GM23338 (cell line): ENCODE data around the gene DBF4B. TPM values are rescaled to one million over a fixed set of nuclear protein-coding genes. Genes with fewer than 3 reads are reported as not detected.

Source experiments
- ATAC-seq: fragments of 200-7000 bp; cut with Tn5 transposase; 3 replicates; pipeline ENCODE4 v1.9.1; 2020
- DNase-seq: peaks from one replicate; pipeline ENCODE4 v3.0.0-alpha.2; 2015; ENCODE audit warnings: low spot score
- H2AFZ ChIP-seq: fragments of 200-600 bp; sonication (generic); 2 replicates; pipeline ENCODE4 v1.8.0; 2016; ENCODE audit warnings: antibody characterized with exemption, mild to moderate bottlenecking, moderate library complexity
- H3F3A ChIP-seq: fragments of 200-600 bp; sonication (generic); replicated peaks from 2 replicates; pipeline ENCODE4 v1.8.0; 2017; ENCODE audit warnings: antibody characterized with exemption, mixed run types, low read depth
- H3K27ac ChIP-seq: fragments of 200-600 bp; sonication (generic); 2 replicates; pipeline ENCODE4 v1.6.1; 2016; ENCODE audit warnings: low read depth
- H3K27me3 ChIP-seq: fragments of 200-600 bp; sonication (generic); 2 replicates; pipeline ENCODE4 v1.8.0; 2016; ENCODE audit warnings: mild to moderate bottlenecking, mixed run types, moderate library complexity; ENCODE audit not compliant: insufficient read depth
- H3K36me3 ChIP-seq: fragments of 200-600 bp; sonication (generic); 2 replicates; pipeline ENCODE4 v1.8.0; 2016; ENCODE audit warnings: mild to moderate bottlenecking; ENCODE audit not compliant: insufficient read depth
- H3K4me1 ChIP-seq: fragments of 200-600 bp; sonication (generic); 2 replicates; pipeline ENCODE4 v1.8.0; 2016; ENCODE audit warnings: mild to moderate bottlenecking, moderate library complexity; ENCODE audit not compliant: insufficient read depth
- H3K4me2 ChIP-seq: fragments of 200-600 bp; sonication (generic); 2 replicates; pipeline ENCODE4 v1.7.1; 2017; ENCODE audit warnings: mixed run types
- H3K4me3 ChIP-seq: fragments of 200-600 bp; sonication (generic); 2 replicates; pipeline ENCODE4 v1.6.1; 2016; ENCODE audit warnings: mixed run types
- H3K79me2 ChIP-seq: fragments of 200-600 bp; sonication (generic); replicated peaks from 2 replicates; pipeline ENCODE4 v1.8.0; 2017; ENCODE audit warnings: mild to moderate bottlenecking; ENCODE audit not compliant: insufficient read depth
- H3K9me2 ChIP-seq: fragments of 200-600 bp; sonication (generic); 2 replicates; pipeline ENCODE4 v1.8.0; 2017; ENCODE audit not compliant: insufficient read depth
- H4K20me1 ChIP-seq: fragments of 200-600 bp; sonication (generic); replicated peaks from 2 replicates; pipeline ENCODE4 v1.8.0; 2017; ENCODE audit warnings: mild to moderate bottlenecking; ENCODE audit not compliant: insufficient read depth
- H3K27ac Mint-ChIP-seq: 2 replicates; pipeline ENCODE4 v1.8.0; 2020; ENCODE audit warnings: inconsistent platforms, mild to moderate bottlenecking, moderate library complexity, mixed read lengths
- H3K27me3 Mint-ChIP-seq: 3 replicates; pipeline ENCODE4 v1.8.0; 2022; ENCODE audit warnings: low read depth, mild to moderate bottlenecking, moderate library complexity, mixed read lengths, inconsistent platforms; ENCODE audit not compliant: insufficient read depth, poor library complexity
- H3K36me3 Mint-ChIP-seq: 3 replicates; pipeline ENCODE4 v1.8.0; 2021; ENCODE audit warnings: low read depth, mild to moderate bottlenecking, inconsistent platforms, moderate library complexity, mixed read lengths
- H3K4me1 Mint-ChIP-seq: 3 replicates; pipeline ENCODE4 v1.8.0; 2020; ENCODE audit warnings: mild to moderate bottlenecking, inconsistent platforms, mixed read lengths
- H3K4me3 Mint-ChIP-seq: 3 replicates; pipeline ENCODE4 v1.8.0; 2021; ENCODE audit warnings: moderate library complexity, mild to moderate bottlenecking, inconsistent platforms, mixed read lengths
- H3K9me3 Mint-ChIP-seq: 3 replicates; pipeline ENCODE4 v1.8.0; 2020; ENCODE audit warnings: moderate library complexity, mild to moderate bottlenecking, inconsistent platforms, mixed read lengths
- CREB1 ChIP-seq: fragments of 250-450 bp; sonication (Bioruptor Pico); IDR thresholded peaks from 2 replicates; pipeline ENCODE4 v1.5.0; 2020; ENCODE audit warnings: low read depth, mild to moderate bottlenecking, moderate library complexity
- ETS1 ChIP-seq: IDR thresholded peaks from 2 replicates; pipeline ENCODE4 v1.6.1; 2016; ENCODE audit warnings: antibody characterized with exemption
- EZH2 ChIP-seq: fragments of 200-600 bp; sonication (generic); IDR thresholded peaks from one replicate; pipeline ENCODE4 v1.8.0; 2017; ENCODE audit warnings: antibody characterized with exemption, mild to moderate bottlenecking, low read depth; ENCODE audit not compliant: unreplicated experiment
- EZH2phosphoT487 ChIP-seq: fragments of 200-600 bp; sonication (generic); IDR thresholded peaks from one replicate; pipeline ENCODE4 v1.8.1; 2018; ENCODE audit warnings: antibody characterized with exemption; ENCODE audit not compliant: unreplicated experiment
- JUNB ChIP-seq: IDR thresholded peaks from one replicate; pipeline ENCODE4 v1.6.1; 2016; ENCODE audit warnings: antibody characterized with exemption; ENCODE audit not compliant: unreplicated experiment
- NANOG ChIP-seq: IDR thresholded peaks from 2 replicates; pipeline ENCODE4 v1.6.1; 2016; ENCODE audit warnings: antibody characterized with exemption, borderline replicate concordance
- POLR2AphosphoS5 ChIP-seq: IDR thresholded peaks from 2 replicates; pipeline ENCODE4 v1.6.1; 2016; ENCODE audit warnings: antibody characterized with exemption, low read depth
- REST ChIP-seq: IDR thresholded peaks from one replicate; pipeline ENCODE4 v1.6.1; 2018; ENCODE audit warnings: antibody characterized with exemption; ENCODE audit not compliant: unreplicated experiment
- ZNF114 ChIP-seq: fragments of 250-450 bp; sonication (Bioruptor Pico); IDR thresholded peaks from 2 replicates; pipeline ENCODE4 v1.5.0; 2020; ENCODE audit warnings: mild to moderate bottlenecking, moderate library complexity
- ZNF331 ChIP-seq: fragments of 250-450 bp; sonication (Bioruptor Pico); IDR thresholded peaks from 2 replicates; pipeline ENCODE4 v1.5.0; 2020; ENCODE audit warnings: low read depth, mild to moderate bottlenecking, moderate library complexity
- polyA plus RNA-seq: library from polyadenylated mRNA; unstranded; fragments of >200 nt; fragmentation: Nextera tagmentation; extraction: Ambion mirVana; gene quantifications from 2 replicates; pipeline ENCODE4 v1.2.1, GENCODE V29; 2016
- total RNA-seq: library from RNA; depleted of rRNA; stranded (reverse); fragments of >200 nt; shearing (Covaris generic); gene quantifications from 2 replicates; pipeline ENCODE4 v1.2.3, GENCODE V29; 2014

The DBF4B gene
- total and polyA plus RNA-seq, 2 experiments from 2014 or later: 9.9 to 16.4 TPM

- no peak for TF ChIP-seq ETS1
- TF ChIP-seq REST: no peak
- no peak for TF ChIP-seq ZNF331 (CRISPR knock-in tag)
- no peak for TF ChIP-seq JUNB
- TF ChIP-seq POLR2AphosphoS5: no peak
- no peak for TF ChIP-seq CREB1 (CRISPR knock-in tag)
- TF ChIP-seq EZH2: no peak
- TF ChIP-seq NANOG: no peak
These were observed 29.9 kb downstream of the DBF4B start (continued) for GRCh38 chr17:44738214-44738906.

- H3K36me3 ChIP-seq: no peaks in the 10 kb centered on the region
- no peaks in the 10 kb centered on the region for H3K79me2 ChIP-seq
- no peak overlapping the region for H3K27ac Mint-ChIP-seq
- H3K9me3 Mint-ChIP-seq: no peaks in the 10 kb centered on the region
- H3K27me3 ChIP-seq: no peaks in the 10 kb centered on the region
- ATAC-seq (no peak), DNase-seq (no peak)
- H3F3A ChIP-seq: no peaks in the 10 kb centered on the region
- H3K4me3 Mint-ChIP-seq: no peak overlapping the region
- H3K36me3 Mint-ChIP-seq: peaks cover 49% of the 10 kb centered on the region
- peaks cover 12% of the 10 kb centered on the region; the same call in 1 of the 2 replicates for H3K4me1 ChIP-seq
- peaks cover 21% of the 10 kb centered on the region for H3K4me1 Mint-ChIP-seq
- H3K9me2 ChIP-seq: no peaks in the 10 kb centered on the region
- H3K27me3 Mint-ChIP-seq: peaks cover 5% of the 10 kb centered on the region
- no peak overlapping the region for H3K27ac ChIP-seq
- H3K4me3 ChIP-seq: no peak overlapping the region
- H3K4me2 ChIP-seq: no peak overlapping the region
- no peak overlapping the region for H2AFZ ChIP-seq
- peaks cover 3% of the 10 kb centered on the region; the same call in 1 of the 2 replicates for H4K20me1 ChIP-seq
- TF ChIP-seq EZH2phosphoT487: no peak
- no peak for TF ChIP-seq NANOG
- no peak for TF ChIP-seq ZNF114 (CRISPR knock-in tag)
- TF ChIP-seq POLR2AphosphoS5: no peak
- TF ChIP-seq REST: no peak
These were observed 32.9 kb downstream of the DBF4B start for GRCh38 chr17:44741316-44741715.
